NCI-H2081 treated with DMSO at 0.1 percent for 48 hours (cell line): Measurements from ENCODE around the gene SLC4A3.

Experiments
- DNase-seq: peaks from one replicate; lab custom pipeline; 2025; lab: John Stamatoyannopoulos, UW

SLC4A3 gene

GRCh38 chr2:219633276-219634065 is 6.0 kb downstream of the SLC4A3 start:
- no peak for DNase-seq

GRCh38 chr2:219634171-219634940 is 6.9 kb downstream of the SLC4A3 start:
- no peak for DNase-seq

GRCh38 chr2:219634951-219635751 is 7.7 kb downstream of the SLC4A3 start:
- DNase-seq, result no peak

- no peak for DNase-seq
Observed at GRCh38 chr2:219636144-219636915, 8.9 kb downstream of the SLC4A3 start.

- DNase-seq, result no peak
Observed at GRCh38 chr2:219636941-219637841, 9.8 kb downstream of the SLC4A3 start.

- no peak for DNase-seq
Observed at GRCh38 chr2:219637842-219638185, 10.4 kb downstream of the SLC4A3 start.

- no peak for DNase-seq
Observed at GRCh38 chr2:219638217-219638947, 11.0 kb downstream of the SLC4A3 start.

GRCh38 chr2:219638948-219639755 is 11.7 kb downstream of the SLC4A3 start:
- no peak for DNase-seq

GRCh38 chr2:219641390-219642068 is 14.1 kb downstream of the SLC4A3 start:
- DNase-seq, result no peak

GRCh38 chr2:219642069-219642454 is 14.6 kb downstream of the SLC4A3 start:
- DNase-seq, result no peak

- DNase-seq, result peak; percentile 25
Observed at GRCh38 chr2:219642465-219643083, 15.1 kb downstream of the SLC4A3 start.

GRCh38 chr2:219643084-219643473 is 15.6 kb downstream of the SLC4A3 start:
- no peak for DNase-seq

- DNase-seq, result no peak
Observed at GRCh38 chr2:219643788-219644398, 16.5 kb downstream of the SLC4A3 start.

- no peak for DNase-seq
Observed at GRCh38 chr2:219644801-219645480, 17.5 kb downstream of the SLC4A3 start.

GRCh38 chr2:219645631-219646527 is 18.4 kb downstream of the SLC4A3 start:
- DNase-seq, result no peak

GRCh38 chr2:219648176-219648575 is 20.7 kb downstream of the SLC4A3 start:
- DNase-seq, result no peak
